CD4-positive, alpha-beta T cell treated with Interferon alpha-2 for 1 hour (primary cell): ENCODE results near the gene TEC.
"Not testable (repeated sequence)": the region's sequence is repeated elsewhere in the genome, so short reads cannot be mapped to it uniquely, and the experiment has no call there.

Experiments
- DNase-seq, 2 donors: peaks; one replicate each; pipeline ENCODE4 v3.0.0-alpha.2; 2020 to 2022

TEC gene

GRCh38 chr4:48193921-48194468, 75.6 kb downstream of the TEC start:
- DNase-seq, result no peak

DNA sequence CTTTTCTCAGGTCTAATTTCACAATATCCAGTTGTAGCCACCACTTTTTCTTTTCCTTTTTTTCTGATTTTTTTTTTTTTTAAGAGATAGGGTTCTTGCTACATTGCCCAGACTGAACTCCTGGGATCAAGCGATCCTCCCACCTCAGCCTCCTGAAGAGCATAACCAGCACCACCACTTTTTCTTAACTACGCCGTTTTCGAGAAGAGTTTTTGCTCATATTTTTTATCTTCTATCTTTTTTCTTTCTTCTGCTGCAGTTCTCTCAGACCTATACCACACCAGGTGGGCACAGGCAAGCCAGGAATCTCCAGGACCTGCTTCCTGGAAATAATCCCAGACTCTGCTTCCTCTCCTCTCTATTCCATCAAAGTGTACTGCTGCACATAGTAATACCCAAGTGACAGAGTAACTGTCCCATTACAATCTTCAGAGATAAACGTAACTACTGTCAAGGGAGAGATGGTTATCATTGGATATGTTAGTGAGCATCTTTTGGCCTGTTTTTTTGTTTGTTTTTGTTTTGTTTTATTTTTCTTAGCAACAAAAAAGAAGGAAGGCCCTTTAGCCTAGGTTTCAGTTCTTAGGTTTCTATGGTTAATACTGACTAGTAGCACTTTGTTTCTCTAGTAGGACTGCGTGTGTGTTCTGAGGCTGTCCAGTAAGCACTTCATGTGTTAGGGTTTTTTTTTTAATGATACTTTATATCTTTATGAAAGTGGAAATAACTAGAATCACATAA, 76.4 kb downstream of the TEC start:
- no peak for DNase-seq

DNA sequence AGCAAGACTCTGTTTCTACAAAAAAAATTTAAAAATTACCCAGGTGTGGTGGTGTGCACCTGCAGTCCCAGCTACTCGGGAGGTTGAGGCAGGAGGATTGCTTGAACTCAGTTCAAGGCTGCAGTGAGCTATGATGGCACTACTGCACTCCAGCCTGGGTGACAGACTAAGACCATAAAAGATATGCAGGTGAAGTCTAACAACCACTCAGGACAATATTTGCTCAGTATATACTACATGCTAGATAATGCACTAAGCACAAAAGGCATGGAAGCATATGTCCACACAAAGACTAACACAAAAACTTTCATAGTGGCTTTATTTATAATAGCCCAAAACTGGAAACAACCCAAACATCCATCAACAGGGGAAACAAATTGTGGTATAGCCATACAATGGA, 77.9 kb downstream of the TEC start:
- no peak for DNase-seq

DNA sequence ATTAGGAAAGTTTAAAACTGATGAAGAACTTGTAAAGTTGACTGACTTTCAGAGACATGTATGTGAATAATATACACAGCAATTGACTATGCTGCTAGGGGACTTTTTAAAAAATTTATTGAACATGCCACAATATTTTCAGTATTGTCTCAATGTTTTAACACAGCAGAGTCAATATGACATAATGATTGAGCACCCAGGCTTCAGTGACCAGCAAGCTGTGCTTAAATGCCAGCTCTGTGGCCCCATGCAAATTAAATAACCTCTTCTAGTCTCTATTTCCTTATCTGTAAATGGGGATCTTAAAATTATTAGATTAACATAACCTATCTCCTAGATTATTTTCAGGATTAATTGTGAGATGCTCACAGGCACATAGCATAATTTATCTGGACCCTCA, 78.8 kb downstream of the TEC start:
- no peak for DNase-seq

DNA sequence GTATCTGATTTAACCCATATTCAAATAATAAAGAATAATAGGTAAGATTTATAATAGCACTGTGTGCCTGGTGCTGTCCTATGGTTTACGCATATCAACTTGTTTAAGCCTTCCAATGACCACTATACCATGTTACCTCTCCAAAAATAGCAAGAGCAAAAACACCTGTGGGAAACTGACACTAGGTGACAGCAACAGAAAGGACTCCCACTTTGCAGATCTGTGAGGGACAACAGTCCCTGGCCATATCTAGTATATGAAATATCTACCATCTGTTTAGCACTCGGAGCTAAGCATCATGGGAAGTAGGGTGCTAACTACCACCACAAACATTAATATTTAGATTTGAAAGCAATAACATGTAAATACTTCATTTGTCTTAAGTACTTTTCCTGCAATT, 79.9 kb downstream of the TEC start:
- no peak for DNase-seq

DNA sequence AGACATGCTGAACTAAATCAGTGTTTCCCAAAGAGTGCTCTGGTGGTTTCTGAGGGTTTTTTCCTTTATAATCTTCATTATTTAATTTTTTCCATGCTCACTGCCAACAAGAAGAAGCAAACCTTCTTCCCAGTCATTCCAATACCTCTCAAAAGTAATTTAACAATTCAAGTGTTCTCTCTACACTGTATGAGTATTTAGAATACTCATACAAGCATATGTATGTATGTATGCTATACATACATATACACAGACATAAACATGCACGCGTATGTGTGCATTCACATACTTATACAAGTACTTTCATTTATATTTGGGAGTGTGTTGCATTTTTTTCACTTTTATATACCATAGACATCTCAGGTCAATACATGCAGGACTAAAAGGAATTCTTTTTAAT, 81.2 kb downstream of the TEC start:
- no peak for DNase-seq

DNA sequence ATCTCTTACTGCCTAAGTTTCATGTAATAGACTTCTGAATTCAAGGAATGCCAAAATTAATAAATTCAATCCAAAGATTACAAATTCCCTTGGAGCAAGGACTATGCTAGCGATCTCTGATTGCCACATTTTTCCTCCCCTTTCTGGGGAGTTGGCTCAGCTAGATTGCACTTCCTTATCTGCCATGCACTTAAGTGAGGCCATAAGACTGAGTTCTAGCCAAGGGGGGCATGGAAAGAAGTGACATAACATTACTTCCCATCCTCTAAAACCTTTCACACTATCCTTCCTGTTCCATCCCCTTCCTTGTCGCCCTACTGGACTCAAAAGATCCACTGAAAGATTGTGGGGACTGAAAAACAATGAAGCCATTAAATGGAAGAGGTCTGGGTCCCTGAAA, 81.8 kb downstream of the TEC start:
- DNase-seq, result no peak

GRCh38 chr4:48187066-48187465, 82.6 kb downstream of the TEC start:
- DNase-seq, result not testable (repeated sequence)

DNA sequence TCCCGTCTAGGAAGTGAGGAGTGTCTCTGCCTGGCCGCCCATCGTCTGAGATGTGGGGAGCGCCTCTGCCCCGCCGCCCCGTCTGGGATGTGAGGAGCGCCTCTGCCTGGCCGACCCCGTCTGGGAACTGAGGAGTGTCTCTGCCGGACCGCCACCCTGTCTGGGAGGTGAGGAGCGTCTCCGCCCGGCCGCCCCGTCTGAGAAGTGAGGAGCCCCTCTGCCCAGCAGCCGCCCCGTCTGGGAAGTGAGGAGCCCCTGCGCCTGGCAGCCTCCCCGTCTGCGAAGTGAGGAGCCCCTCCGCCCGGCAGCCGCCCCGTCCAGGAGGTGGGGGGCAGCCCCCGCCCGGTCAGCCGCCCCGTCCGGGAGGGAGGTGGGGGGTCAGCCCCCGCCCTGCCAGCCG, 83.2 kb downstream of the TEC start:
- DNase-seq, result not testable (repeated sequence)

GRCh38 chr4:48184882-48185281, 84.8 kb downstream of the TEC start:
- DNase-seq, result no peak

DNA sequence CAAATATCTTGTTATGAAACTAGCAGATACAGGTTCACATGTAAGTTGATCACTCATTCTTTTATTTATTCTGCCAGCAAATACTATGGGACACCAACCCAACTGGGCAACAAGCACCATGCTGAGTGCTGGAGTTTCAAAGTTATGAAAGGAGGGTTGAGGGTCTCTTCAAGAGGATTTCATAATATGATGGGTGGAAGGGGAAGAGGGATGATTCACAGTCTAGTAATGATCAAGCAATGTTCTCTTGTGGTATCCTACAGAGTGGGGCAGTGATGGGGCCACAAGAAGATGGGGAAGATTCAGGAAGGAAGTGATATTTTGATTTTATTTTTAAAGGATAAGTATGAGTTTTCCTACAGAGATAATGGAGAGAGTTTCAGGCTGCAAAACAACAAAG, 89.4 kb downstream of the TEC start:
- no peak for DNase-seq

- no peak for DNase-seq
Observed at GRCh38 chr4:48178931-48179330, 90.7 kb downstream of the TEC start.

- no peak for DNase-seq
Observed at GRCh38 chr4:48175806-48176205, 93.8 kb downstream of the TEC start.

DNA sequence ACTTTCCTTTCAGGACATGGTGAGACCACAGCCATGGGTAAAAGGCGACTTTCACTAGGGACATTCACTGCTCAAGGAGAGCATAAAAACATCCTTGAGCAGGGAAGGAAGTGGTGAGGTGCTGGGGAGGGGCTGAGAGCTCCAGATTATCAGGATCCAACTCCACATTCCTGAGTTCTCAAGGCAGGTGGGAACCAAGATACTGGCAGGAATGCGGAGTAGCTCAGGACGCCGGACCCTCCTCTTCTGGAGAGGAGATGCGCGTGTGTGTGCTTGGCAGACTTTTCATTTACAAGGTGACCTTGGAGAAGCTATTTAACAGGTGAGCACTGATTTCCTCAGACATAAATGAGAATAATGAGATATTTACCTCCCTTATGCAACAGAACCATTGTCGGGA, 94.3 kb downstream of the TEC start:
- DNase-seq, result no peak

DNA sequence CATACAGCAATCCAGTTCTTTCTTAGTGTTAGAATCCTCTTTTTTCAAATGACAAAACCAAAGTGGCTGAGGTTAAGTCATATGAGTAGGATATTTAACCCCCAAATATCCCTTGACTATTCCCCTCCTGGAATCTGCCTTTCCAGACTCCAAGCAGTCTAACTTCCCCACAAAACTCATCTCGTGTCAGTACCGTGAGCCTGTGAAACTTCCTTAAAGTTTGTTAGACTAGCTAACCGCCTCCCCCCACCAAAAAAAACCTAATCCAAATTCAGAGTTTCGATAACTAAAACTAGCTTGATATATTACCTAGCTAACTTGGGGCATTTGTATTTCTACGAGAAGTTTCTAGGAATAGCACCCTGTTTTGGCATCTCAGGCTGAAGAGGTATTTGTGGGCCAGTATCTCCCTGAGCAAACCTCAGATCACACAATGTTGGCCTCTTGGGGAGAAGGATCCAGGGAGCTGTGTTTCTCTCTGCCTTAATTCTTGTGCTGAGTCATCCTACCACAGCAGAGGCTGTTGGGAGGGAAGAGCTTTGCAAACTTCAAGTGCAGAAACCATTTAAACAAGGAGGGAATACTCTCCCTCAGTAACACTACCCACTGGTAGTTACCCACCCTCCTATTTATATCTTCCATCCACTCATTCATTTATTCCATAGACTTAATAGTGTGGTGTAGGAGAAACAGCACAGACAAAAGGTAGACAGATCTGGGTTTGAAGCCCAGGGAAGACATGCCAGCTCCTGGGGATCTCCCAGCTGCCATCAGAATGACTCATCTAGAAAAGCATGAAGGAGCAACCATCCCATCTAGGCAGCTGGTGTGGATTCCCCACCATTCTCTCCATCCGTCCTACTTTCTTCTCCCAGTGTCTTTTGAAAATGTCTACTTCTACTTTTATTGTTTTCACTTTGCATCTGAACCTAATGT, 96.3 kb downstream of the TEC start:
- DNase-seq, result no peak

GRCh38 chr4:48172651-48173050, 97.0 kb downstream of the TEC start:
- DNase-seq, result no peak

DNA sequence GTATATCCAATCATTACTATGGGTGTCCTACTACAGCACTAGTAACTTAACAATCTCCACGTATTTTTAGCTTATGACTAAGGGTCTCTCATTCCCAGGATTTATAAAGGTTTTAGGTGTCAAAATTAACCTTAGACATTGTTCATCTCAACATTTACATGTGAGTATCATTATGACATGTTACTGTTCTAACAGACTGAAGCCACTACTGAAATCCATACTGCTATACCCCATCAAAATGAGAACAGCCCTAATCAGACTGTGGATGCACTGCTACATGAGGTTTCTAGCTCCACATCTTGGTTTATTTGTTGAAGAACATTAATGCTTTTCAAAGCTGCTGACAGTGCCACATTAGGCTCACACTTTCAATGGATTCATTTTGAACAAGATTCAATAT, 100.0 kb downstream of the TEC start:
- DNase-seq, result no peak

DNA sequence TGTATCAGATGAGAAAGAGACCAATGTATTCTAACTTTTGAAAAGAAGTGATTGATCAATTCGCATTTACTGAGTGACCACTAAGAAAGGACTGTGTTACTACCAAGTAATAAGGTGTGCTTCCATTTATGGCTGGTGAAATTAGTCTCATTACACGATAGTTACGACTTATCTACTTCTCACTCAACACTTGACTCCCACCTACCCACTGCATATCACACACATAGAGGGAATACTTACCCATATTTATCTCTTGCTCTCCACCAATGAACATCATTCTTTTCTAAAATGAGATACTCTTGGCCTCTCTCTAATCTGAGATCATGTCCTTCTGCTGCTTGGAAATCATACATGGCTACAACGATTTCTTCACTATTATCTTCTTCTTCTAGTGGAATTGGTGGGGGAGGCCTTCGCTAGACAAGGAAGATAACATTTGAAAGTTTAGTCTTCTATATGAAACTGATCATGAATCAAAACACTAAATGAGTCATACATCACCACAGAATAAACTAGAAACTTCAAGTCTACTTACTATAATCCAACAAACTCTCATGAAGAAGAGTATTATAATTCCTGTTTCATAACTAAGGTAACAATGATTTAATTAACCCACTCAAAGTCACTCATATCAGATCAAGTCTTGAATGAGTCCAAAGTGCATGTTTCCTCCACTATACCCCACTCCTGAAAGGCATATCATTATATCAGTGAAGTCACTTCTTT, 101.9 kb downstream of the TEC start:
- DNase-seq, result no peak

DNA sequence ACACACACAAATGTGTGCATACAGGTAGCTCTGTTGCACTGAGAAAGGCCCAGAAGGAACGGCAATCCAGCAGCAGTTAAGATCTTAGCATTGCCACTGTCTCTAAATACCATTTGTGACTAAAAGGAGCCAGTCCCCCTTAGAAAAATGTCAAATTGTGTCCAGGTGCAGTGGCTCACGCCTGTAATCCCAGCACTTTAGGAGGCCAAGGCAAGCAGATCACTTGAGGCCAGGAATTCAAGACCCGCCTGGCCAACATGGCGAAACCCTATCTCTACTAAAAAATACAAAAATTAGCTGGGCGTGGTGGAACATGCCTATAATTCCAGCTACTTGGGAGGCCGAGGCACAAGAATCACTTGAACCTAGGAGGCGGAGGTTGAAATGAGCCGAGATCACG, 105.1 kb downstream of the TEC start:
- DNase-seq, result not testable (repeated sequence)

GRCh38 chr4:48163746-48164145, 105.9 kb downstream of the TEC start:
- no peak for DNase-seq

- no peak for DNase-seq
Observed at GRCh38 chr4:48162162-48162561, 107.5 kb downstream of the TEC start.

DNA sequence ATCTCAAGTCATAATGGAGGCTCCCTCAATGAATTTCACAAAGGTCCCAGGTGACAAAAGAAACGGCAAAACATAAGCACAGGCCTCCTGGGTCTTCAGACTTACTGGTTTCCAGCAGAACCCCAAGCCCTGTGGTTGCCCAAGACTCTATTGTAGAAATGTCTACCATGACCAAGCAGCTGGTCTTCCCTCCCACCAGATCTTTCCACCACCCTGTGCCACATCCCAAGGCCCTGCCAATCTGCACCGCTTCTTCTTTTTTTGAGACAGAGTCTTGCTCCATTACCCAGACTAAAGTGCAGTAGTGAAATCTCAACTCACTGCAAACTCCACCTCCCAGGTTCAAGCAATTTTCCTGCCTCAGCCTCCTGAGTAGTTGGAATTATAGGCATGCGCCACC, 112.4 kb downstream of the TEC start:
- DNase-seq, result no peak

DNA sequence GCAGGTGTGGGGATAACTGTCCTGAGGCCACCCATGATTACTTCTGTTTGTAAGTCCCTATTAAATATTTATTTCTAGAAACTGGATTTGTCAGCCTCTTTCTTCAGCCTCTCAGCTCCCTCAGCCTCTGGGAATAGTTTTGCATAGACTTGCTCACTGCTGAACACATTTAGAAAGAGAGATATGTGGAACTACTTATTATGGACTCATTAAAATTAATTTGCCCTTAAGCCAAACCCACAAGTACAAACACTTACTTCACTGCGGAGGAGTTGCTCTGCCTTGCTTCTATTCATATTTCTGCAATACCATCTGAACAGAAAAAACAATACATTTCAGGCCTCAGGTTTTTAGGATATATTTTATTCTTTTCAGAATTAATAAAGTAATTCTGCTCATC, 113.2 kb downstream of the TEC start:
- no peak for DNase-seq
